SK-N-SH treated with all-trans-retinoic acid at 6 μM for 48 hours (cell line): Measurements from ENCODE around the gene EIF3I.

ENCODE experiments used
- ATAC-seq: fragments of 200-7000 bp; cut with Tn5 transposase; 3 replicates; pipeline ENCODE4 v1.9.1; 2020; ENCODE audit warnings: mild to moderate bottlenecking, moderate library complexity
- ARNTL ChIP-seq: fragments of 450-650 bp; formaldehyde crosslinking; IDR thresholded peaks from 2 replicates; pipeline ENCODE4 v1.5.0; 2020; ENCODE audit warnings: low read depth, mild to moderate bottlenecking, moderate library complexity, borderline replicate concordance
- BACH2 ChIP-seq: fragments of 250-450 bp; sonication (Bioruptor Pico); IDR thresholded peaks from 2 replicates; pipeline ENCODE4 v1.9.0; 2021; ENCODE audit warnings: mild to moderate bottlenecking, borderline replicate concordance
- CSDC2 ChIP-seq: fragments of 250-450 bp; sonication (Bioruptor Pico); IDR thresholded peaks from 2 replicates; pipeline ENCODE4 v1.5.0; 2020; ENCODE audit warnings: mild to moderate bottlenecking, moderate library complexity
- ESRRG ChIP-seq: fragments of 250-450 bp; sonication (Bioruptor Pico); IDR thresholded peaks from 2 replicates; pipeline ENCODE4 v1.6.1; 2021; ENCODE audit warnings: mild to moderate bottlenecking
- GLIS3 ChIP-seq: fragments of 250-450 bp; sonication (Bioruptor Pico); IDR thresholded peaks from 2 replicates; pipeline ENCODE4 v1.5.0; 2020; ENCODE audit warnings: mild to moderate bottlenecking, moderate library complexity
- ISL1 ChIP-seq: fragments of 250-450 bp; sonication (Bioruptor Pico); IDR thresholded peaks from 2 replicates; pipeline ENCODE4 v2.1.2; 2022; ENCODE audit warnings: mild to moderate bottlenecking, moderate library complexity
- OSR1 ChIP-seq: fragments of 250-450 bp; sonication (Bioruptor Pico); IDR thresholded peaks from 2 replicates; pipeline ENCODE4 v1.8.0; 2022; ENCODE audit warnings: moderate library complexity, mild to moderate bottlenecking, inconsistent platforms
- SNAI2 ChIP-seq: fragments of 250-450 bp; sonication (Bioruptor Pico); IDR thresholded peaks from 2 replicates; pipeline ENCODE4 v1.5.0; 2020; ENCODE audit warnings: mild to moderate bottlenecking, moderate library complexity
- TCF4 ChIP-seq: fragments of 250-450 bp; sonication (Bioruptor Pico); IDR thresholded peaks from 2 replicates; pipeline ENCODE4 v1.8.0; 2021; ENCODE audit warnings: mild to moderate bottlenecking, moderate library complexity, borderline replicate concordance
- TOX ChIP-seq: fragments of 250-450 bp; sonication (Bioruptor Pico); IDR thresholded peaks from 2 replicates; pipeline ENCODE4 v1.8.0; 2021; ENCODE audit warnings: mild to moderate bottlenecking, moderate library complexity, borderline replicate concordance
- ZC3H10 ChIP-seq: fragments of 250-450 bp; sonication (Bioruptor Pico); IDR thresholded peaks from 2 replicates; pipeline ENCODE4 v1.5.1; 2021; ENCODE audit warnings: mild to moderate bottlenecking, moderate library complexity
- ZFP3 ChIP-seq: fragments of 250-450 bp; sonication (Bioruptor Pico); IDR thresholded peaks from 2 replicates; pipeline ENCODE4 v1.5.0; 2020; ENCODE audit warnings: mild to moderate bottlenecking, moderate library complexity
- ZFP30 ChIP-seq: fragments of 450-650 bp; formaldehyde crosslinking; IDR thresholded peaks from 2 replicates; pipeline ENCODE4 v1.5.0; 2022; ENCODE audit warnings: mild to moderate bottlenecking, moderate library complexity
- ZNF565 ChIP-seq: fragments of 450-650 bp; formaldehyde crosslinking; conservative IDR thresholded peaks from 2 replicates; pipeline ENCODE4 v1.5.0; 2020; ENCODE audit warnings: low read depth, mild to moderate bottlenecking, moderate library complexity
- ZNF70 ChIP-seq: fragments of 450-650 bp; formaldehyde crosslinking; IDR thresholded peaks from 2 replicates; pipeline ENCODE4 v1.5.0; 2020; ENCODE audit warnings: mild to moderate bottlenecking, moderate library complexity
- TF ChIP-seq, protein P1 (sequence below): fragments of 250-450 bp; sonication (Bioruptor Pico); IDR thresholded peaks from 2 replicates; pipeline ENCODE4 v1.8.0; 2020; ENCODE audit warnings: mild to moderate bottlenecking, moderate library complexity, borderline replicate concordance
- TF ChIP-seq, protein P2 (sequence below): fragments of 250-450 bp; sonication (Bioruptor Pico); IDR thresholded peaks from 2 replicates; pipeline ENCODE4 v1.8.0; 2021; ENCODE audit warnings: low read depth, mild to moderate bottlenecking, moderate library complexity, borderline replicate concordance
- TF ChIP-seq, protein P3 (sequence below): fragments of 250-450 bp; sonication (Bioruptor Pico); IDR thresholded peaks from 2 replicates; pipeline ENCODE4 v1.5.1; 2020; ENCODE audit warnings: low read depth, mild to moderate bottlenecking, moderate library complexity
- TF ChIP-seq, protein P4 (sequence below): fragments of 250-450 bp; sonication (Bioruptor Pico); IDR thresholded peaks from 2 replicates; pipeline ENCODE4 v1.5.0; 2020; ENCODE audit warnings: mild to moderate bottlenecking, moderate library complexity
- TF ChIP-seq, protein P5 (sequence below): fragments of 250-450 bp; sonication (Bioruptor Pico); IDR thresholded peaks from 2 replicates; pipeline ENCODE4 v1.5.1; 2021; ENCODE audit warnings: mild to moderate bottlenecking, moderate library complexity

EIF3I gene

DNA sequence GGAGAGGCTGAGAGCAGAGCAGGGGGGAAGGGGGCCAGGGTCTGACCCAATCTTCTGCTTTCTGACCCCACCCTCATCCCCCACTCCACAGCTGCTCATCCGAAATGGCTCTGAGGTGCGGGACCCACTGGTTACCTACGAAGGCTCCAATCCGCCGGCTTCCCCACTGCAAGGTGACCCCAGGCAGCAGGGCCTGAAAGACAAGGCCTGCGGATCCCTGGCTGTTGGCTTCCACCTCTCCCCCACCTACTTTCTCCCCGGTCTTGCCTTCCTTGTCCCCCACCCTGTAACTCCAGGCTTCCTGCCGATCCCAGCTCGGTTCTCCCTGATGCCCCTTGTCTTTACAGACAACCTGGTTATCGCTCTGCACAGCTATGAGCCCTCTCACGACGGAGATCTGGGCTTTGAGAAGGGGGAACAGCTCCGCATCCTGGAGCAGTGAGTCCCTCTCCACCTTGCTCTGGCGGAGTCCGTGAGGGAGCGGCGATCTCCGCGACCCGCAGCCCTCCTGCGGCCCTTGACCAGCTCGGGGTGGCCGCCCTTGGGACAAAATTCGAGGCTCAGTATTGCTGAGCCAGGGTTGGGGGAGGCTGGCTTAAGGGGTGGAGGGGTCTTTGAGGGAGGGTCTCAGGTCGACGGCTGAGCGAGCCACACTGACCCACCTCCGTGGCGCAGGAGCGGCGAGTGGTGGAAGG lies 52.6 kb downstream of the EIF3I start:
- ATAC-seq = no peak
- TF ChIP-seq ZNF70 (CRISPR knock-in tag) = no peak
- no peak for TF ChIP-seq BACH2 (CRISPR knock-in tag)
- TF ChIP-seq ISL1 (CRISPR knock-in tag) = no peak
- TF ChIP-seq, protein P1, sequence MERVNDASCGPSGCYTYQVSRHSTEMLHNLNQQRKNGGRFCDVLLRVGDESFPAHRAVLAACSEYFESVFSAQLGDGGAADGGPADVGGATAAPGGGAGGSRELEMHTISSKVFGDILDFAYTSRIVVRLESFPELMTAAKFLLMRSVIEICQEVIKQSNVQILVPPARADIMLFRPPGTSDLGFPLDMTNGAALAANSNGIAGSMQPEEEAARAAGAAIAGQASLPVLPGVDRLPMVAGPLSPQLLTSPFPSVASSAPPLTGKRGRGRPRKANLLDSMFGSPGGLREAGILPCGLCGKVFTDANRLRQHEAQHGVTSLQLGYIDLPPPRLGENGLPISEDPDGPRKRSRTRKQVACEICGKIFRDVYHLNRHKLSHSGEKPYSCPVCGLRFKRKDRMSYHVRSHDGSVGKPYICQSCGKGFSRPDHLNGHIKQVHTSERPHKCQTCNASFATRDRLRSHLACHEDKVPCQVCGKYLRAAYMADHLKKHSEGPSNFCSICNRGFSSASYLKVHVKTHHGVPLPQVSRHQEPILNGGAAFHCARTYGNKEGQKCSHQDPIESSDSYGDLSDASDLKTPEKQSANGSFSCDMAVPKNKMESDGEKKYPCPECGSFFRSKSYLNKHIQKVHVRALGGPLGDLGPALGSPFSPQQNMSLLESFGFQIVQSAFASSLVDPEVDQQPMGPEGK (CRISPR knock-in tag) = no peak
- no peak for TF ChIP-seq OSR1
- TF ChIP-seq ZFP3 (CRISPR knock-in tag) = no peak
- TF ChIP-seq ZFP30 (CRISPR knock-in tag) = no peak
- TF ChIP-seq CSDC2 (CRISPR knock-in tag) = no peak
- no peak for TF ChIP-seq TOX (CRISPR knock-in tag)
- no peak for TF ChIP-seq ZC3H10 (CRISPR knock-in tag)

DNA sequence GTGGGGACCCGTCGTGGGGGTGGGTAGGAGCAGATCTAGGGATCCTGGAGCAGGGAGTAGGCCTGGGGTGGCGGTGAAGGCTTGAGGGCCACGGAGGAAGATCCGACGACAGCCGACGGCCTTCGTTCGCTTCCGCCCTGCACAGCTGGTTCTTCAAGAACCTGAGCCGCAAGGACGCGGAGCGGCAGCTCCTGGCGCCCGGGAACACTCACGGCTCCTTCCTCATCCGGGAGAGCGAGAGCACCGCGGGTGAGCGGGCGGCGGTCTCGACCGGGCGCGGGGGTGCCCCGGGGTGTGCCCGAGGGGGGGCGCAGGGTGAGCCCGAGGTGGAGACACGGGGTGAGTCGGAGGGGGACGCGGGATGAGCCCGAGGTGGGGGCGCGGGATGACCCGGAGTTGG lies 53.2 kb downstream of the EIF3I start:
- TF ChIP-seq, protein P2, sequence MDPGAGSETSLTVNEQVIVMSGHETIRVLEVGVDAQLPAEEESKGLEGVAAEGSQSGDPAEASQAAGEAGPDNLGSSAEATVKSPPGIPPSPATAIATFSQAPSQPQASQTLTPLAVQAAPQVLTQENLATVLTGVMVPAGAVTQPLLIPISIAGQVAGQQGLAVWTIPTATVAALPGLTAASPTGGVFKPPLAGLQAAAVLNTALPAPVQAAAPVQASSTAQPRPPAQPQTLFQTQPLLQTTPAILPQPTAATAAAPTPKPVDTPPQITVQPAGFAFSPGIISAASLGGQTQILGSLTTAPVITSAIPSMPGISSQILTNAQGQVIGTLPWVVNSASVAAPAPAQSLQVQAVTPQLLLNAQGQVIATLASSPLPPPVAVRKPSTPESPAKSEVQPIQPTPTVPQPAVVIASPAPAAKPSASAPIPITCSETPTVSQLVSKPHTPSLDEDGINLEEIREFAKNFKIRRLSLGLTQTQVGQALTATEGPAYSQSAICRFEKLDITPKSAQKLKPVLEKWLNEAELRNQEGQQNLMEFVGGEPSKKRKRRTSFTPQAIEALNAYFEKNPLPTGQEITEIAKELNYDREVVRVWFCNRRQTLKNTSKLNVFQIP (CRISPR knock-in tag) = no peak
- TF ChIP-seq ZNF70 (CRISPR knock-in tag) (no peak), ZFP3 (CRISPR knock-in tag) (no peak), ARNTL (no peak), SNAI2 (CRISPR knock-in tag) (no peak), TOX (CRISPR knock-in tag) (no peak), GLIS3 (no peak), ZNF565 (no peak), BACH2 (CRISPR knock-in tag) (no peak), ESRRG (CRISPR knock-in tag) (no peak), ZC3H10 (CRISPR knock-in tag) (no peak), OSR1 (no peak), TCF4 (CRISPR knock-in tag) (no peak), CSDC2 (CRISPR knock-in tag) (no peak)
- TF ChIP-seq, protein P3, sequence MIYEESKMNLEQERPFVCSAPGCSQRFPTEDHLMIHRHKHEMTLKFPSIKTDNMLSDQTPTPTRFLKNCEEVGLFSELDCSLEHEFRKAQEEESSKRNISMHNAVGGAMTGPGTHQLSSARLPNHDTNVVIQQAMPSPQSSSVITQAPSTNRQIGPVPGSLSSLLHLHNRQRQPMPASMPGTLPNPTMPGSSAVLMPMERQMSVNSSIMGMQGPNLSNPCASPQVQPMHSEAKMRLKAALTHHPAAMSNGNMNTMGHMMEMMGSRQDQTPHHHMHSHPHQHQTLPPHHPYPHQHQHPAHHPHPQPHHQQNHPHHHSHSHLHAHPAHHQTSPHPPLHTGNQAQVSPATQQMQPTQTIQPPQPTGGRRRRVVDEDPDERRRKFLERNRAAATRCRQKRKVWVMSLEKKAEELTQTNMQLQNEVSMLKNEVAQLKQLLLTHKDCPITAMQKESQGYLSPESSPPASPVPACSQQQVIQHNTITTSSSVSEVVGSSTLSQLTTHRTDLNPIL = no peak
- TF ChIP-seq, protein P1 (CRISPR knock-in tag) = no peak
- TF ChIP-seq, protein P4, sequence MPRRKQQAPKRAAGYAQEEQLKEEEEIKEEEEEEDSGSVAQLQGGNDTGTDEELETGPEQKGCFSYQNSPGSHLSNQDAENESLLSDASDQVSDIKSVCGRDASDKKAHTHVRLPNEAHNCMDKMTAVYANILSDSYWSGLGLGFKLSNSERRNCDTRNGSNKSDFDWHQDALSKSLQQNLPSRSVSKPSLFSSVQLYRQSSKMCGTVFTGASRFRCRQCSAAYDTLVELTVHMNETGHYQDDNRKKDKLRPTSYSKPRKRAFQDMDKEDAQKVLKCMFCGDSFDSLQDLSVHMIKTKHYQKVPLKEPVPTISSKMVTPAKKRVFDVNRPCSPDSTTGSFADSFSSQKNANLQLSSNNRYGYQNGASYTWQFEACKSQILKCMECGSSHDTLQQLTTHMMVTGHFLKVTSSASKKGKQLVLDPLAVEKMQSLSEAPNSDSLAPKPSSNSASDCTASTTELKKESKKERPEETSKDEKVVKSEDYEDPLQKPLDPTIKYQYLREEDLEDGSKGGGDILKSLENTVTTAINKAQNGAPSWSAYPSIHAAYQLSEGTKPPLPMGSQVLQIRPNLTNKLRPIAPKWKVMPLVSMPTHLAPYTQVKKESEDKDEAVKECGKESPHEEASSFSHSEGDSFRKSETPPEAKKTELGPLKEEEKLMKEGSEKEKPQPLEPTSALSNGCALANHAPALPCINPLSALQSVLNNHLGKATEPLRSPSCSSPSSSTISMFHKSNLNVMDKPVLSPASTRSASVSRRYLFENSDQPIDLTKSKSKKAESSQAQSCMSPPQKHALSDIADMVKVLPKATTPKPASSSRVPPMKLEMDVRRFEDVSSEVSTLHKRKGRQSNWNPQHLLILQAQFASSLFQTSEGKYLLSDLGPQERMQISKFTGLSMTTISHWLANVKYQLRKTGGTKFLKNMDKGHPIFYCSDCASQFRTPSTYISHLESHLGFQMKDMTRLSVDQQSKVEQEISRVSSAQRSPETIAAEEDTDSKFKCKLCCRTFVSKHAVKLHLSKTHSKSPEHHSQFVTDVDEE = no peak
- TF ChIP-seq, protein P5, sequence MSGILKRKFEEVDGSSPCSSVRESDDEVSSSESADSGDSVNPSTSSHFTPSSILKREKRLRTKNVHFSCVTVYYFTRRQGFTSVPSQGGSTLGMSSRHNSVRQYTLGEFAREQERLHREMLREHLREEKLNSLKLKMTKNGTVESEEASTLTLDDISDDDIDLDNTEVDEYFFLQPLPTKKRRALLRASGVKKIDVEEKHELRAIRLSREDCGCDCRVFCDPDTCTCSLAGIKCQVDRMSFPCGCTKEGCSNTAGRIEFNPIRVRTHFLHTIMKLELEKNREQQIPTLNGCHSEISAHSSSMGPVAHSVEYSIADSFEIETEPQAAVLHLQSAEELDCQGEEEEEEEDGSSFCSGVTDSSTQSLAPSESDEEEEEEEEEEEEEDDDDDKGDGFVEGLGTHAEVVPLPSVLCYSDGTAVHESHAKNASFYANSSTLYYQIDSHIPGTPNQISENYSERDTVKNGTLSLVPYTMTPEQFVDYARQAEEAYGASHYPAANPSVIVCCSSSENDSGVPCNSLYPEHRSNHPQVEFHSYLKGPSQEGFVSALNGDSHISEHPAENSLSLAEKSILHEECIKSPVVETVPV = no peak
- no peak for ATAC-seq
